Measurements from ENCODE around the gene TSTD1. TPM values are rescaled to one million over a fixed set of nuclear protein-coding genes. Genes with fewer than 3 reads are reported as not detected.

Gene TSTD1
- total and polyA plus RNA-seq, 10 of the 15 experiments (the other 5 are each of a cell fraction or from before 2014, with no cell fraction given) = 33.3 to 145 (median 89.4) TPM

DNA sequence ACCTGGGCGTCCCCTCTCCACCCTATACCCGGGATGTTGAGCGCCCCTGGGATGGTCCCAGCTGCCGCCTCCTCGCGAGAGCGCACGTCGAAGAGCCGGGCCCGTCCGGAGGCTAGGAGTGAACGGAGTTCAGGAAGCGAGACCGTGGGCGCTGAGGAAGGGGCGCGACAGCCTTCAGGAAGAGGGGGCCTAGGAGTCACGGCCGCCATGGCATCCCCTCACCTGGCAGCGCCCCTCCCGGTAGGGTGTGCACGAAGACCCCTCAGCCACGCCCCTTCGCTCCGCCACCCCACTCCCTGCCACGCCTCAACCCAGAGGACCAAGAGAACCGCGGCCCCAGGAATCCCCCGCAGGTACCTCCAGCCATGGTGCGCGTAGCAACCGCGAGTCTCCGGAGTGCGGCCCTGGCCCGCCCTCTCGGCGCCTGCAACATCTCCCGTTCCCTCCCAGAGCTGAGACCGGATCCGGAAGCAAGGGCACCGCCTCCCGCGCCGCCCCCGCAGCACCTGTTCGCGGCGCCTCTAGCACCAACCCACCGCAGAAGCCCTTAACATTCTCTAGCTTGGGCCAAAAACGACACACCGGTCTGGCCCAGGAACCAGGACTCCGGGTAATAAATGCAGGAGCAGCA lies at the start of gene TSTD1 (continued):
- TF ChIP-seq, protein P1, sequence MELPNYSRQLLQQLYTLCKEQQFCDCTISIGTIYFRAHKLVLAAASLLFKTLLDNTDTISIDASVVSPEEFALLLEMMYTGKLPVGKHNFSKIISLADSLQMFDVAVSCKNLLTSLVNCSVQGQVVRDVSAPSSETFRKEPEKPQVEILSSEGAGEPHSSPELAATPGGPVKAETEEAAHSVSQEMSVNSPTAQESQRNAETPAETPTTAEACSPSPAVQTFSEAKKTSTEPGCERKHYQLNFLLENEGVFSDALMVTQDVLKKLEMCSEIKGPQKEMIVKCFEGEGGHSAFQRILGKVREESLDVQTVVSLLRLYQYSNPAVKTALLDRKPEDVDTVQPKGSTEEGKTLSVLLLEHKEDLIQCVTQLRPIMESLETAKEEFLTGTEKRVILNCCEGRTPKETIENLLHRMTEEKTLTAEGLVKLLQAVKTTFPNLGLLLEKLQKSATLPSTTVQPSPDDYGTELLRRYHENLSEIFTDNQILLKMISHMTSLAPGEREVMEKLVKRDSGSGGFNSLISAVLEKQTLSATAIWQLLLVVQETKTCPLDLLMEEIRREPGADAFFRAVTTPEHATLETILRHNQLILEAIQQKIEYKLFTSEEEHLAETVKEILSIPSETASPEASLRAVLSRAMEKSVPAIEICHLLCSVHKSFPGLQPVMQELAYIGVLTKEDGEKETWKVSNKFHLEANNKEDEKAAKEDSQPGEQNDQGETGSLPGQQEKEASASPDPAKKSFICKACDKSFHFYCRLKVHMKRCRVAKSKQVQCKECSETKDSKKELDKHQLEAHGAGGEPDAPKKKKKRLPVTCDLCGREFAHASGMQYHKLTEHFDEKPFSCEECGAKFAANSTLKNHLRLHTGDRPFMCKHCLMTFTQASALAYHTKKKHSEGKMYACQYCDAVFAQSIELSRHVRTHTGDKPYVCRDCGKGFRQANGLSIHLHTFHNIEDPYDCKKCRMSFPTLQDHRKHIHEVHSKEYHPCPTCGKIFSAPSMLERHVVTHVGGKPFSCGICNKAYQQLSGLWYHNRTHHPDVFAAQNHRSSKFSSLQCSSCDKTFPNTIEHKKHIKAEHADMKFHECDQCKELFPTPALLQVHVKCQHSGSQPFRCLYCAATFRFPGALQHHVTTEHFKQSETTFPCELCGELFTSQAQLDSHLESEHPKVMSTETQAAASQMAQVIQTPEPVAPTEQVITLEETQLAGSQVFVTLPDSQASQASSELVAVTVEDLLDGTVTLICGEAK (IDR thresholded peaks at IDR 0.05; ENCODE audit: borderline replicate concordance) = peak; percentile 86
- TF ChIP-seq RAD51 (IDR thresholded peaks at IDR 0.05) (no peak), SREBF2 (IDR thresholded peaks at IDR 0.05; ENCODE audit: low read length) (no peak), FOS (IDR thresholded peaks at IDR 0.05; ENCODE audit: borderline replicate concordance, extremely low read depth, insufficient read length) (no peak), ZNF622 (IDR thresholded peaks at IDR 0.05) (no peak), NR2F1 (conservative IDR thresholded peaks at IDR 0.05) (no peak), POLR2A (IDR thresholded peaks at IDR 0.05; ENCODE audit: low read depth, low read length) (peak; percentile 96), STAT3 (IDR thresholded peaks at IDR 0.05; ENCODE audit: low read depth, low read length) (no peak), NR2C1 (IDR thresholded peaks at IDR 0.05) (0 out of 2 replicates have a peak, but pooled peaks have one; percentile 43), JUNB (IDR thresholded peaks at IDR 0.05) (no peak; the same call in 1 of the 2 replicates), TCF3 (IDR thresholded peaks at IDR 0.05; ENCODE audit: borderline replicate concordance, insufficient read depth, low read depth, low read length) (peak; percentile 95), RBBP5 (conservative IDR thresholded peaks at IDR 0.05) (no peak), STAT1 (conservative IDR thresholded peaks at IDR 0.05) (no peak), IRF5 (IDR thresholded peaks at IDR 0.05; ENCODE audit: borderline replicate concordance) (no peak), NFYB (IDR thresholded peaks at IDR 0.05; ENCODE audit: insufficient read depth, low read depth, low read length) (no peak), RELA (IDR thresholded peaks at IDR 0.05; ENCODE audit: borderline replicate concordance, partially characterized antibody) (peak; percentile 52)
- TF ChIP-seq, protein P2, sequence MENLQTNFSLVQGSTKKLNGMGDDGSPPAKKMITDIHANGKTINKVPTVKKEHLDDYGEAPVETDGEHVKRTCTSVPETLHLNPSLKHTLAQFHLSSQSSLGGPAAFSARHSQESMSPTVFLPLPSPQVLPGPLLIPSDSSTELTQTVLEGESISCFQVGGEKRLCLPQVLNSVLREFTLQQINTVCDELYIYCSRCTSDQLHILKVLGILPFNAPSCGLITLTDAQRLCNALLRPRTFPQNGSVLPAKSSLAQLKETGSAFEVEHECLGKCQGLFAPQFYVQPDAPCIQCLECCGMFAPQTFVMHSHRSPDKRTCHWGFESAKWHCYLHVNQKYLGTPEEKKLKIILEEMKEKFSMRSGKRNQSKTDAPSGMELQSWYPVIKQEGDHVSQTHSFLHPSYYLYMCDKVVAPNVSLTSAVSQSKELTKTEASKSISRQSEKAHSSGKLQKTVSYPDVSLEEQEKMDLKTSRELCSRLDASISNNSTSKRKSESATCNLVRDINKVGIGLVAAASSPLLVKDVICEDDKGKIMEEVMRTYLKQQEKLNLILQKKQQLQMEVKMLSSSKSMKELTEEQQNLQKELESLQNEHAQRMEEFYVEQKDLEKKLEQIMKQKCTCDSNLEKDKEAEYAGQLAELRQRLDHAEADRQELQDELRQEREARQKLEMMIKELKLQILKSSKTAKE (IDR thresholded peaks at IDR 0.05; ENCODE audit: low read depth, poor library complexity, severe bottlenecking) = no peak
- TF ChIP-seq, protein P3, sequence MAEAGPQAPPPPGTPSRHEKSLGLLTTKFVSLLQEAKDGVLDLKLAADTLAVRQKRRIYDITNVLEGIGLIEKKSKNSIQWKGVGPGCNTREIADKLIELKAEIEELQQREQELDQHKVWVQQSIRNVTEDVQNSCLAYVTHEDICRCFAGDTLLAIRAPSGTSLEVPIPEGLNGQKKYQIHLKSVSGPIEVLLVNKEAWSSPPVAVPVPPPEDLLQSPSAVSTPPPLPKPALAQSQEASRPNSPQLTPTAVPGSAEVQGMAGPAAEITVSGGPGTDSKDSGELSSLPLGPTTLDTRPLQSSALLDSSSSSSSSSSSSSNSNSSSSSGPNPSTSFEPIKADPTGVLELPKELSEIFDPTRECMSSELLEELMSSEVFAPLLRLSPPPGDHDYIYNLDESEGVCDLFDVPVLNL (IDR thresholded peaks at IDR 0.05; ENCODE audit: low read depth, low read length) = 0 out of 2 replicates have a peak, but pooled peaks have one; percentile 22
- TF ChIP-seq, protein P4, sequence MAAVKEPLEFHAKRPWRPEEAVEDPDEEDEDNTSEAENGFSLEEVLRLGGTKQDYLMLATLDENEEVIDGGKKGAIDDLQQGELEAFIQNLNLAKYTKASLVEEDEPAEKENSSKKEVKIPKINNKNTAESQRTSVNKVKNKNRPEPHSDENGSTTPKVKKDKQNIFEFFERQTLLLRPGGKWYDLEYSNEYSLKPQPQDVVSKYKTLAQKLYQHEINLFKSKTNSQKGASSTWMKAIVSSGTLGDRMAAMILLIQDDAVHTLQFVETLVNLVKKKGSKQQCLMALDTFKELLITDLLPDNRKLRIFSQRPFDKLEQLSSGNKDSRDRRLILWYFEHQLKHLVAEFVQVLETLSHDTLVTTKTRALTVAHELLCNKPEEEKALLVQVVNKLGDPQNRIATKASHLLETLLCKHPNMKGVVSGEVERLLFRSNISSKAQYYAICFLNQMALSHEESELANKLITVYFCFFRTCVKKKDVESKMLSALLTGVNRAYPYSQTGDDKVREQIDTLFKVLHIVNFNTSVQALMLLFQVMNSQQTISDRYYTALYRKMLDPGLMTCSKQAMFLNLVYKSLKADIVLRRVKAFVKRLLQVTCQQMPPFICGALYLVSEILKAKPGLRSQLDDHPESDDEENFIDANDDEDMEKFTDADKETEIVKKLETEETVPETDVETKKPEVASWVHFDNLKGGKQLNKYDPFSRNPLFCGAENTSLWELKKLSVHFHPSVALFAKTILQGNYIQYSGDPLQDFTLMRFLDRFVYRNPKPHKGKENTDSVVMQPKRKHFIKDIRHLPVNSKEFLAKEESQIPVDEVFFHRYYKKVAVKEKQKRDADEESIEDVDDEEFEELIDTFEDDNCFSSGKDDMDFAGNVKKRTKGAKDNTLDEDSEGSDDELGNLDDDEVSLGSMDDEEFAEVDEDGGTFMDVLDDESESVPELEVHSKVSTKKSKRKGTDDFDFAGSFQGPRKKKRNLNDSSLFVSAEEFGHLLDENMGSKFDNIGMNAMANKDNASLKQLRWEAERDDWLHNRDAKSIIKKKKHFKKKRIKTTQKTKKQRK (IDR thresholded peaks at IDR 0.05; ENCODE audit: low read depth, low read length) = no peak
